ENCODE measurements around the gene ZMYND15. TPM values are rescaled to one million over a fixed set of nuclear protein-coding genes. Genes with fewer than 3 reads are reported as not detected.

ZMYND15 gene
- total RNA-seq, 1 experiment from 2014 or later: 2.8 TPM

DNA sequence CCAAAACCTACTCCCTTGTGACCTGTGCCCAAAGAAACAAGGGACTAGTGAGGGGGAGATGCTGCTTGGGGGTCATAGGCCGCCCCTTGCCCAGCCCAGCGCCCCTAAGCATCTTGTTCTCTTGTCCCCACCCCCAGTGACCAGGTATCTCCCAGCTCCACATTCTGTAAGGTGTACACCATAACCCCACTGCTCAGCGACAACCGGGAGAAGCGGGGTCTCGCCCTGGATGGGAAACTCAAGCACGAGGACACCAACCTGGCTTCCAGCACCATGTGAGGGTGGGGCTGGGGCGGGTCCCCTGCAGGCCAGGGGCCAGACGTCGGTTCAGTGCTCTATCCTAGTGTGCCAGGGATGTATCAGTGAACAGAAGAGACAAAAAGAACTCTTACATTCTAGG is 20.5 kb upstream of the ZMYND15 start:
- DNase-seq (ENCODE audit: low read depth, low spot score) (no peak), ATAC-seq (no peak)
- Histone ChIP-seq H3K4me2 (ENCODE audit: low read length) (no peak overlapping the region), H4K20me1 (ENCODE audit: insufficient read depth) (no peaks in the 10 kb centered on the region), H3K27me3 (ENCODE audit: insufficient read depth, low read length) (no peaks in the 10 kb centered on the region), H3K9ac (ENCODE audit: low read length) (no peak overlapping the region), H3K4me1 (ENCODE audit: control insufficient read depth in 1 of 2, insufficient read depth in 2 of 2, low read length in 2 of 2) (peaks cover 16 to 17% of the 10 kb centered on the region in 2 experiments), H2AFZ (ENCODE audit: low read depth, low read length, poor library complexity, severe bottlenecking) (no peak overlapping the region), H3K79me2 (ENCODE audit: insufficient read depth, low read length) (no peaks in the 10 kb centered on the region), H3K9me3 (ENCODE audit: control insufficient read depth in 1 of 2, insufficient read depth in 1 of 2, low read depth in 1 of 2, low read length in 2 of 2) (no peaks in the 10 kb centered on the region), H3K9me2 (ENCODE audit: insufficient read depth) (no peaks in the 10 kb centered on the region), H3K36me3 (ENCODE audit: control insufficient read depth in 1 of 2, insufficient read depth in 2 of 2, low read length in 2 of 2) (peaks cover 14 to 16% of the 10 kb centered on the region in 2 experiments; a peak in 2 of 4 replicates), H3K4me3 (replicated peaks in 1 of 2; ENCODE audit: low read depth in 1 of 2, low read length in 2 of 2) (no peak overlapping the region), H3K27ac (ENCODE audit: low read depth, low read length) (no peak overlapping the region)
- RAD21 ChIA-PET (ENCODE audit: low non-redundant PET in 1 of 2, low total read pairs in 2 of 2, uncharacterized antibody in 2 of 2, unreplicated experiment in 2 of 2): no interaction called here
- intact Hi-C loops (cut with micrococcal nuclease): no loop called here
- no TSS peak for BruUV-seq (replicated peaks)
- CTCF ChIA-PET: no interaction called here
- POLR2A ChIA-PET: no interaction called here
- no peak for TF ChIP-seq ATF3 (IDR thresholded peaks at IDR 0.05)
- no peak for TF ChIP-seq POLR2AphosphoS5 (IDR thresholded peaks at IDR 0.05; ENCODE audit: low read depth, low read length)
- TF ChIP-seq, protein P1, sequence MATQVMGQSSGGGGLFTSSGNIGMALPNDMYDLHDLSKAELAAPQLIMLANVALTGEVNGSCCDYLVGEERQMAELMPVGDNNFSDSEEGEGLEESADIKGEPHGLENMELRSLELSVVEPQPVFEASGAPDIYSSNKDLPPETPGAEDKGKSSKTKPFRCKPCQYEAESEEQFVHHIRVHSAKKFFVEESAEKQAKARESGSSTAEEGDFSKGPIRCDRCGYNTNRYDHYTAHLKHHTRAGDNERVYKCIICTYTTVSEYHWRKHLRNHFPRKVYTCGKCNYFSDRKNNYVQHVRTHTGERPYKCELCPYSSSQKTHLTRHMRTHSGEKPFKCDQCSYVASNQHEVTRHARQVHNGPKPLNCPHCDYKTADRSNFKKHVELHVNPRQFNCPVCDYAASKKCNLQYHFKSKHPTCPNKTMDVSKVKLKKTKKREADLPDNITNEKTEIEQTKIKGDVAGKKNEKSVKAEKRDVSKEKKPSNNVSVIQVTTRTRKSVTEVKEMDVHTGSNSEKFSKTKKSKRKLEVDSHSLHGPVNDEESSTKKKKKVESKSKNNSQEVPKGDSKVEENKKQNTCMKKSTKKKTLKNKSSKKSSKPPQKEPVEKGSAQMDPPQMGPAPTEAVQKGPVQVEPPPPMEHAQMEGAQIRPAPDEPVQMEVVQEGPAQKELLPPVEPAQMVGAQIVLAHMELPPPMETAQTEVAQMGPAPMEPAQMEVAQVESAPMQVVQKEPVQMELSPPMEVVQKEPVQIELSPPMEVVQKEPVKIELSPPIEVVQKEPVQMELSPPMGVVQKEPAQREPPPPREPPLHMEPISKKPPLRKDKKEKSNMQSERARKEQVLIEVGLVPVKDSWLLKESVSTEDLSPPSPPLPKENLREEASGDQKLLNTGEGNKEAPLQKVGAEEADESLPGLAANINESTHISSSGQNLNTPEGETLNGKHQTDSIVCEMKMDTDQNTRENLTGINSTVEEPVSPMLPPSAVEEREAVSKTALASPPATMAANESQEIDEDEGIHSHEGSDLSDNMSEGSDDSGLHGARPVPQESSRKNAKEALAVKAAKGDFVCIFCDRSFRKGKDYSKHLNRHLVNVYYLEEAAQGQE (IDR thresholded peaks at IDR 0.05; ENCODE audit: low read depth): no peak
- TF ChIP-seq SP1 (IDR thresholded peaks at IDR 0.05; ENCODE audit: low read depth): no peak
- TF ChIP-seq, protein P2, sequence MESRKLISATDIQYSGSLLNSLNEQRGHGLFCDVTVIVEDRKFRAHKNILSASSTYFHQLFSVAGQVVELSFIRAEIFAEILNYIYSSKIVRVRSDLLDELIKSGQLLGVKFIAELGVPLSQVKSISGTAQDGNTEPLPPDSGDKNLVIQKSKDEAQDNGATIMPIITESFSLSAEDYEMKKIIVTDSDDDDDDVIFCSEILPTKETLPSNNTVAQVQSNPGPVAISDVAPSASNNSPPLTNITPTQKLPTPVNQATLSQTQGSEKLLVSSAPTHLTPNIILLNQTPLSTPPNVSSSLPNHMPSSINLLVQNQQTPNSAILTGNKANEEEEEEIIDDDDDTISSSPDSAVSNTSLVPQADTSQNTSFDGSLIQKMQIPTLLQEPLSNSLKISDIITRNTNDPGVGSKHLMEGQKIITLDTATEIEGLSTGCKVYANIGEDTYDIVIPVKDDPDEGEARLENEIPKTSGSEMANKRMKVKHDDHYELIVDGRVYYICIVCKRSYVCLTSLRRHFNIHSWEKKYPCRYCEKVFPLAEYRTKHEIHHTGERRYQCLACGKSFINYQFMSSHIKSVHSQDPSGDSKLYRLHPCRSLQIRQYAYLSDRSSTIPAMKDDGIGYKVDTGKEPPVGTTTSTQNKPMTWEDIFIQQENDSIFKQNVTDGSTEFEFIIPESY (IDR thresholded peaks at IDR 0.05; ENCODE audit: extremely low read depth, insufficient replicate concordance, low read length): no peak
